Endothelial cell of umbilical vein (primary cell): ENCODE data around the gene C1orf35.

ENCODE experiments used
- EZH2 ChIP-seq: IDR thresholded peaks from 2 replicates; pipeline ENCODE4 v1.6.1; 2012; ENCODE audit warnings: borderline replicate concordance, low read depth, mild to moderate bottlenecking, moderate library complexity, low read length, inconsistent platforms; ENCODE audit not compliant: severe bottlenecking
- FOS ChIP-seq: IDR thresholded peaks from 2 replicates; pipeline ENCODE4 v1.6.1; 2011; ENCODE audit warnings: mild to moderate bottlenecking, low read length, moderate library complexity, borderline replicate concordance; ENCODE audit not compliant: insufficient read depth
- JUN ChIP-seq: IDR thresholded peaks from 2 replicates; pipeline ENCODE4 v1.6.1; 2011; ENCODE audit warnings: borderline replicate concordance, low read depth; ENCODE audit not compliant: insufficient read length, insufficient read depth
- POLR2A ChIP-seq: IDR thresholded peaks from 2 replicates; pipeline ENCODE4 v1.6.1; 2012; ENCODE audit warnings: low read depth, mild to moderate bottlenecking, control low read depth, low read length
- TF ChIP-seq, protein P1 (sequence below), 2 donors: IDR thresholded peaks; 1 replicate in 1 of 2; 2 replicates in 1 of 2; pipeline ENCODE4 v1.5.1; 2011; ENCODE audit warnings: low read length in 2 of 2, mild to moderate bottlenecking in 2 of 2, moderate library complexity in 2 of 2, control low read depth in 1 of 2, inconsistent platforms in 1 of 2, low read depth in 1 of 2; ENCODE audit not compliant: insufficient read depth in 1 of 2; ENCODE audit errors: extremely low read depth in 1 of 2
- TF ChIP-seq, protein P2 (sequence below): IDR thresholded peaks from 2 replicates; pipeline ENCODE4 v1.6.1; 2011; ENCODE audit not compliant: insufficient read depth, insufficient read length

DNA sequence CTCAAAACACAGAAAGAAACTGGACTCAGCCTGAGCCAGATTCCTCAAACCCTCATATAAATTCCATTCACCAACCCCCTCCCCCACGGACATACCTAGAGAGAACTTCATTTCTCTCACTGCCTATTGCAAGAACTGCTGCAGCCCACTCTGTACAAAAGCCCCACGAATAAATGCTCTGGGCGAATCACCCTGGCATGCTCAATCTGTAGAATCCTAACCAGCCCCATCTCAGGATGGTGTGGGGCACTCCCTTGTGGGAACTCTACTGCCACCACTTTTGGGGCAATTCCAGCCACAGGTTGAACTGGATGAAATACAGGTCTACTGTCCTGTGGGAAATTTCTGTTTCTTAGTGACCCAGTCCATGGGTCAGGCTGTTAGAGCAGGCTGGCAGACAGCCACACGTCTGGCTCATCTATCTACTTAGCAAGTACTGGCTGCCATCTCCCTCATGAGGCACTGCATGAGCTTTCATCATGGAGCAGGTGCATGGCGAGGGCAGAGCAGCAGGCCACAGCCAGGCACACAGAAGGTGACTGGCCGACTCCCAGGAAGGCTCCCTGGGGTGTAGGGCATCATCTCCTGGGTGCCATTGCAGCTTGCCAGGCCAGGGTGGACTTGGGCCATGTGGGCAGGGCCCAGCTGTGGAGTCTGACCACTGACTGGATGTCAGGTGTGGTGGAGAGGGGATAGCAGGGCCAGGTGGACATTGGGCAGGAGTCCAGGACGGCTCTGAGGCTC lies 1.6 kb upstream of the C1orf35 start:
- TF ChIP-seq, protein P1, sequence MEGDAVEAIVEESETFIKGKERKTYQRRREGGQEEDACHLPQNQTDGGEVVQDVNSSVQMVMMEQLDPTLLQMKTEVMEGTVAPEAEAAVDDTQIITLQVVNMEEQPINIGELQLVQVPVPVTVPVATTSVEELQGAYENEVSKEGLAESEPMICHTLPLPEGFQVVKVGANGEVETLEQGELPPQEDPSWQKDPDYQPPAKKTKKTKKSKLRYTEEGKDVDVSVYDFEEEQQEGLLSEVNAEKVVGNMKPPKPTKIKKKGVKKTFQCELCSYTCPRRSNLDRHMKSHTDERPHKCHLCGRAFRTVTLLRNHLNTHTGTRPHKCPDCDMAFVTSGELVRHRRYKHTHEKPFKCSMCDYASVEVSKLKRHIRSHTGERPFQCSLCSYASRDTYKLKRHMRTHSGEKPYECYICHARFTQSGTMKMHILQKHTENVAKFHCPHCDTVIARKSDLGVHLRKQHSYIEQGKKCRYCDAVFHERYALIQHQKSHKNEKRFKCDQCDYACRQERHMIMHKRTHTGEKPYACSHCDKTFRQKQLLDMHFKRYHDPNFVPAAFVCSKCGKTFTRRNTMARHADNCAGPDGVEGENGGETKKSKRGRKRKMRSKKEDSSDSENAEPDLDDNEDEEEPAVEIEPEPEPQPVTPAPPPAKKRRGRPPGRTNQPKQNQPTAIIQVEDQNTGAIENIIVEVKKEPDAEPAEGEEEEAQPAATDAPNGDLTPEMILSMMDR (IDR thresholded peaks at IDR 0.05; ENCODE audit: extremely low read depth in 1 of 2, insufficient read depth in 1 of 2, low read depth in 1 of 2, low read length in 2 of 2): no peak
- TF ChIP-seq JUN (no peak), POLR2A (no peak), EZH2 (no peak), FOS (no peak)
- TF ChIP-seq, protein P2, sequence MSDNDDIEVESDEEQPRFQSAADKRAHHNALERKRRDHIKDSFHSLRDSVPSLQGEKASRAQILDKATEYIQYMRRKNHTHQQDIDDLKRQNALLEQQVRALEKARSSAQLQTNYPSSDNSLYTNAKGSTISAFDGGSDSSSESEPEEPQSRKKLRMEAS: no peak
